HCT116 (cell line): Measurements from ENCODE around the gene THOP1.

ENCODE experiments used
- EGR1 ChIP-seq: IDR thresholded peaks from 2 replicates; pipeline ENCODE4 v1.6.1; 2012; ENCODE audit warnings: low read depth
- JUND ChIP-seq: IDR thresholded peaks from 2 replicates; pipeline ENCODE4 v1.6.1; 2012
- POLR2AphosphoS5 ChIP-seq: IDR thresholded peaks from 2 replicates; pipeline ENCODE4 v1.6.1; 2011; ENCODE audit warnings: mild to moderate bottlenecking, low read depth, low read length, moderate library complexity
- TF ChIP-seq, protein P1 (sequence below), 3 experiments: fragments of 200-600 bp in 1 of 3; sonication (generic) in 1 of 3; IDR thresholded peaks in 2 of 3; conservative IDR thresholded peaks in 1 of 3; 2 replicates each; pipeline ENCODE4 v1.5.1; 2012 to 2017; ENCODE audit warnings: low read depth in 2 of 3, low read length in 2 of 3, antibody characterized with exemption in 1 of 3, borderline replicate concordance in 1 of 3, control low read depth in 1 of 3, mild to moderate bottlenecking in 1 of 3, mixed read lengths in 1 of 3, mixed run types in 1 of 3, moderate library complexity in 1 of 3; ENCODE audit not compliant: insufficient read depth in 1 of 3
- TF ChIP-seq, protein P2 (sequence below): IDR thresholded peaks from 2 replicates; pipeline ENCODE4 v1.6.1; 2012; ENCODE audit warnings: low read depth
- TF ChIP-seq, protein P3 (sequence below): IDR thresholded peaks from 2 replicates; pipeline ENCODE4 v1.6.1; 2012

DNA sequence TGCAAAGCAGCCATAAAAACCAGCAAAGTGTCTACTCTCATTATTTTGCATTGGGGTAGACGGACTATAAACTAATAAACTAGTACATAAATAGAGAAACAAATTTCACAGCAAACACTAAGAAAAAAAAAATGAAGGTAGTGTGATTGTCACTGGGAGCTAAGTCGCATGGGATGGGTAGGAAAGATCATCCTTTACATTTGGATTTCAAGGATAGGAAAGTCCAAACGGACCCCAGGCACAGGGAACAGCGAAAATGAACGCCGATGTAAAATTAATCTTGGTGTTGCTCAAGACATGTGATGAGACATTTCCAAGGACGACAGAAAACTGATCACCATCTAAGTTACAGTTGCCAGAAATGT, 1.5 kb upstream of the THOP1 start:
- TF ChIP-seq, protein P1, sequence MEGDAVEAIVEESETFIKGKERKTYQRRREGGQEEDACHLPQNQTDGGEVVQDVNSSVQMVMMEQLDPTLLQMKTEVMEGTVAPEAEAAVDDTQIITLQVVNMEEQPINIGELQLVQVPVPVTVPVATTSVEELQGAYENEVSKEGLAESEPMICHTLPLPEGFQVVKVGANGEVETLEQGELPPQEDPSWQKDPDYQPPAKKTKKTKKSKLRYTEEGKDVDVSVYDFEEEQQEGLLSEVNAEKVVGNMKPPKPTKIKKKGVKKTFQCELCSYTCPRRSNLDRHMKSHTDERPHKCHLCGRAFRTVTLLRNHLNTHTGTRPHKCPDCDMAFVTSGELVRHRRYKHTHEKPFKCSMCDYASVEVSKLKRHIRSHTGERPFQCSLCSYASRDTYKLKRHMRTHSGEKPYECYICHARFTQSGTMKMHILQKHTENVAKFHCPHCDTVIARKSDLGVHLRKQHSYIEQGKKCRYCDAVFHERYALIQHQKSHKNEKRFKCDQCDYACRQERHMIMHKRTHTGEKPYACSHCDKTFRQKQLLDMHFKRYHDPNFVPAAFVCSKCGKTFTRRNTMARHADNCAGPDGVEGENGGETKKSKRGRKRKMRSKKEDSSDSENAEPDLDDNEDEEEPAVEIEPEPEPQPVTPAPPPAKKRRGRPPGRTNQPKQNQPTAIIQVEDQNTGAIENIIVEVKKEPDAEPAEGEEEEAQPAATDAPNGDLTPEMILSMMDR (IDR thresholded peaks at IDR 0.05 in 2 of 3, conservative IDR thresholded peaks at IDR 0.05 in 1 of 3; ENCODE audit: borderline replicate concordance in 1 of 3, insufficient read depth in 1 of 3, low read depth in 2 of 3, low read length in 2 of 3), result no peak
- TF ChIP-seq, protein P2, sequence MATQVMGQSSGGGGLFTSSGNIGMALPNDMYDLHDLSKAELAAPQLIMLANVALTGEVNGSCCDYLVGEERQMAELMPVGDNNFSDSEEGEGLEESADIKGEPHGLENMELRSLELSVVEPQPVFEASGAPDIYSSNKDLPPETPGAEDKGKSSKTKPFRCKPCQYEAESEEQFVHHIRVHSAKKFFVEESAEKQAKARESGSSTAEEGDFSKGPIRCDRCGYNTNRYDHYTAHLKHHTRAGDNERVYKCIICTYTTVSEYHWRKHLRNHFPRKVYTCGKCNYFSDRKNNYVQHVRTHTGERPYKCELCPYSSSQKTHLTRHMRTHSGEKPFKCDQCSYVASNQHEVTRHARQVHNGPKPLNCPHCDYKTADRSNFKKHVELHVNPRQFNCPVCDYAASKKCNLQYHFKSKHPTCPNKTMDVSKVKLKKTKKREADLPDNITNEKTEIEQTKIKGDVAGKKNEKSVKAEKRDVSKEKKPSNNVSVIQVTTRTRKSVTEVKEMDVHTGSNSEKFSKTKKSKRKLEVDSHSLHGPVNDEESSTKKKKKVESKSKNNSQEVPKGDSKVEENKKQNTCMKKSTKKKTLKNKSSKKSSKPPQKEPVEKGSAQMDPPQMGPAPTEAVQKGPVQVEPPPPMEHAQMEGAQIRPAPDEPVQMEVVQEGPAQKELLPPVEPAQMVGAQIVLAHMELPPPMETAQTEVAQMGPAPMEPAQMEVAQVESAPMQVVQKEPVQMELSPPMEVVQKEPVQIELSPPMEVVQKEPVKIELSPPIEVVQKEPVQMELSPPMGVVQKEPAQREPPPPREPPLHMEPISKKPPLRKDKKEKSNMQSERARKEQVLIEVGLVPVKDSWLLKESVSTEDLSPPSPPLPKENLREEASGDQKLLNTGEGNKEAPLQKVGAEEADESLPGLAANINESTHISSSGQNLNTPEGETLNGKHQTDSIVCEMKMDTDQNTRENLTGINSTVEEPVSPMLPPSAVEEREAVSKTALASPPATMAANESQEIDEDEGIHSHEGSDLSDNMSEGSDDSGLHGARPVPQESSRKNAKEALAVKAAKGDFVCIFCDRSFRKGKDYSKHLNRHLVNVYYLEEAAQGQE, result no peak
- TF ChIP-seq, protein P3, sequence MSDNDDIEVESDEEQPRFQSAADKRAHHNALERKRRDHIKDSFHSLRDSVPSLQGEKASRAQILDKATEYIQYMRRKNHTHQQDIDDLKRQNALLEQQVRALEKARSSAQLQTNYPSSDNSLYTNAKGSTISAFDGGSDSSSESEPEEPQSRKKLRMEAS, result no peak
- TF ChIP-seq EGR1 (no peak), POLR2AphosphoS5 (no peak), JUND (no peak)
